GM19043 (cell line): ENCODE results near the gene TBC1D9B.

Experiments
- ATAC-seq: cut with Tn5 transposase; IDR thresholded peaks from one replicate; pipeline ENCODE4 v1.9.1; 2021; ENCODE audit warnings: low read depth; ENCODE audit not compliant: unreplicated experiment

The TBC1D9B gene

GRCh38 chr5:179908528-179908927, 831 bp upstream of the TBC1D9B start:
- no peak for ATAC-seq

- ATAC-seq: no peak
These were observed 722 bp downstream of the TBC1D9B start for GRCh38 chr5:179906795-179907555.

- no peak for ATAC-seq
These were observed 1.4 kb downstream of the TBC1D9B start for GRCh38 chr5:179906294-179906794.

DNA sequence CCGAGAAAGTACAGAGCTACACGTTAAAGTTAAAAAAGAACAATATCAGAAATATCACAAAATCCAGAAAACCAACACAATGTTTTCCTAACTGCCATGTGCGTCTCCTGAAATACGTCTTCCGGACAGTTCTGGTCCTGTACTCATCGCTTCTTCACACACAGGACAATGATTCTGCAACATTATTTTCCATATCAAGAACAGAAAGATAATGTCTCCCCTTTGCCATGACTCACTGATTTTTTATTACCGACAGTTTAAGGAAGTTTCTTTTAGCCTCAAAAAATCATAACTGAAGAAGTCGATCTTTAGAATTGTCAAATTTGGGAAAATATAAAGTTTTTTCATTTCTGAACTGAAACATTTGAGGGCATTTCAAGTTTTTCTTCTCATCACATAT, 2.5 kb downstream of the TBC1D9B start:
- no peak for ATAC-seq

GRCh38 chr5:179904463-179905160, 3.1 kb downstream of the TBC1D9B start:
- ATAC-seq: no peak

DNA sequence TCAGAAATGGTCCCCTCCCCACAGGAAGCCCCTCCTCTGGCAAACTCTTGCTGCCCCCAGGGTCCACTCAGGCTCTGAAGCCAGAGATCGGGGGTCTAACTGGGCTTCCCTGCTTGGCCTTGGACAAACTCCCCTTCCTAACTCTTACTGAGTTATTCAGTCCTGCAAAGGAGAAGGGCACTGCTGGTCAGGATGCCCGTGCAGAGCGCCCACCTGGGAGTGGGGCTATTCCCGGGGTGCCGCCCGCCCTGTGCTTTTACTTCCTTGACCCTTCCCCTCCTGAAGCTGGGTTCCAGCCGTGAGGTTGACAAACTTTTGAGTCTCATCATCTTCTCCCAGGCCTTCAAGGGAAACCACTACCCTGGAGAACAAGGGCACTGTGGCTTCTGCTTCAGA, 4.9 kb downstream of the TBC1D9B start:
- ATAC-seq: no peak

- ATAC-seq: no peak
These were observed 5.6 kb downstream of the TBC1D9B start for GRCh38 chr5:179901915-179902762.

DNA sequence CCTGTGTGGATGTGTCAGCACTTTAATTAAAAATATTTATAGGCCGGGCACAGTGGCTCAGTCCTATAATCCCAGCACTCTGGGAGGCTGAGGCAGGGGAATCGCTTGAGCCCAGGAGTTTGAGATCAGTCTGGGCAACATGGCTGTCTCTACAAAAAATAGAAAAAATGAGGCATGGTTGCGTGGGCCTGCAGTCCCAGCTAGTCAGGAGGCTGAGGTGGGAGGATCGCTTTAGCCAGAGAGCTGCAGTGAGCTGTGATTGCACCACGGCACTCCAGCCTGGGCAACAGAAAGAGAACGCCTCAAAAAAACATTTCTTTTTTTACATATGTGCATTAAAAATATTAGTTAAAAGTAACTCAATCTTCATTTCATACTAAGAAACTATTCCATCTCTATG, 6.2 kb downstream of the TBC1D9B start:
- no peak for ATAC-seq

GRCh38 chr5:179900711-179901110, 7.0 kb downstream of the TBC1D9B start:
- no peak for ATAC-seq

DNA sequence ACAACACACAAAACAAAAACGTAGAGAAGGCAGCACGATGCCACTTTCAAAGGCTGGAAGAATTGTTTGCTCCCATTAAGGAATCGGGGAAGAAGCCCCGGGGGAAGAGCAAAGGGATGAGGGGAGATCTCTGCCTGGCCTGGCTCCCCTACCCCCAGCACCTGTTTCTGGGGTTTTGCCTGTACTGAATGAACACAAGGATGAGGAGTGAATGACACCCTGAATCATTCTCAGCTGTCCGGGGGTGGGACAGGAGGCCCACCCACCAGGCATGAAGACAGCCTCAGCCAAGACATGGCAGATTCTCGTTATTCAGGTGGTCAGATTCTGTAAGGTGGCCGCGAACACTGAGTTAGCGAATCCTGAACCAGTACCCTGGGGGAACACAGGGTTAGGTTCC, 7.5 kb downstream of the TBC1D9B start:
- ATAC-seq: no peak

DNA sequence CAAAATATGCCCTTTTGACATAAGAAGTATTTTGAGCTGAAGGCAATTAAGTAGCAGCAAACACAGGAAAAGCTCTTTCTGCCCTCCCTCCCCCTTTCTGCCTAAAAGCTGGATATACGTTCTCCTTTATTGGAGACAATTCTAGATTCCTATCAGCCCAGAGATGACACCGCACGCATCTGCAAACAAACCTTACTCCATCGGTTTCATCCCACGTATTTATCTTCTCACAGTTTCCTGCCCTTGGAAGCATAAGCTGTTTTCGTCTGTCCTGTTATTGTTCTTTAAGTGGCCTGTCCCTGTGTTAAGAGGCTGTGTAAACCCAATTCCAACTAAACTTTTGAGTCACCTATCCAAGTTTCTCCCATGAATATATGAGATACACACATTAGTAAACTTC, 11.8 kb downstream of the TBC1D9B start:
- no peak for ATAC-seq

DNA sequence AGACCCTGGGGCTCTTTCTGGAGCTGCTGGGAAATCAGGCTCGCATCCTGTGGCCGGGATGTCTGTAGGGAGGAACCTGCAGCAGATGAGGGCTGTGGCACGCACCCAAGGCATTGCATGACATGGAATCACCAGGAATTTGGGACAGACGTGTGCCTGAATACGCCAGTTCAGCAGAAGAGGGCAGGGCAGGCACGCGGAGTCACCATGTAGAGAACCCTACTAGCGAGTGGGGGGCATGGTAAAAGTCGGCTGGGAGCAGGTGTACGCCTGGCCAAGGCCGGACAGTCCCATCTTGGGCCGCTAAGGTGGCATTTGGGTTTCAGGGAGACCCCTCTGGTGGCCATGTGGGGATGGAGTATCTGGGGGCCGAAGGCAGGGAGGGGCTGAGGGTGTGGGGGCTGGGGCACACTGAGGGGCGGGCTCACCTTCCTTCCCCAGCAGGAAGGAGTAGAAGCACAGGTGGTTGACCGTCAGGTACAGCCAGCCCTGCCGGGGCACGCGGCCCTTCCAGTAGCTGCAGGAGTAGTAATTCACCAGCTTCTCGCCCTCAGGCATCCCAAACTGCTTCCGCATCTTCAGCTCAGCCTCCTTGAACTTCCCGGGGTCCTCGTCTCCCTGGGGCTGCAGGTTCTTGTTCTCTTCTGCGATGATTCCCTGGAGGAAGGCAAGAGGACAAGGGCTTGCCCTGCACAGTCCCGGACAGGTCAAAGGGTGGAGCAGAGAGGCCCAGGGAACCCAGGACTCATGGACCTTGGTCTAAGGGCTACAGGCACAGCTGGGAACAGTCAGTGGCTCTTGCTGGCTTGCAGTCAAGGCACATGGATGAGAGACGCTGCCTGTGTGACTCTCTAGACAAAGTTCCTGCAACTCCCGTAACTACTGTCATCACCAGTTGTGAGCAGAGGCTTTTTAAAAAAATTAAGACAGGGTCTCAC, 13.5 kb downstream of the TBC1D9B start:
- no peak for ATAC-seq

- ATAC-seq: no peak
These were observed 14.4 kb downstream of the TBC1D9B start for GRCh38 chr5:179893076-179893957.

- no peak for ATAC-seq
These were observed 15.4 kb downstream of the TBC1D9B start for GRCh38 chr5:179892255-179892654.

- ATAC-seq: no peak
These were observed 16.7 kb downstream of the TBC1D9B start for GRCh38 chr5:179890751-179891682.

DNA sequence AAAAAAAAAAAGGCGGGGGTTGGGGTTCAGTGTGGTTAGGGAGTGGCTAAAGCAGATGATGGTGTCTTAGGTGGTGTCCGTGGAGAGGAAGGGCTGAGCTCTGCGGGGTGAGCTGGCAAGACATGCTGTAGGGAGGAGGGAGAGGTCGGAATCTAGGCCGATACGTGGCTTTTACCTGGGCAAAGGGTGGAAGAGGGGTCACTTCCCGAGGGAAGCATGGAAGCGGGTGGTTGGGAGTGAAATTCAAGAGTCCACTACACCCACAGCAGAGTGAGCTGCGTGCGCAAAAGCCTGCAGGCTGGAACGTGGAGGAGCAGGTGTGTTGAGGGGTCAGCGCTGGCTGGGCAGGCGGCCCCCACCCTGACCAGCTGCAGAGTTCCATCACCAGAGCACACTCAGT, 17.8 kb downstream of the TBC1D9B start:
- no peak for ATAC-seq

DNA sequence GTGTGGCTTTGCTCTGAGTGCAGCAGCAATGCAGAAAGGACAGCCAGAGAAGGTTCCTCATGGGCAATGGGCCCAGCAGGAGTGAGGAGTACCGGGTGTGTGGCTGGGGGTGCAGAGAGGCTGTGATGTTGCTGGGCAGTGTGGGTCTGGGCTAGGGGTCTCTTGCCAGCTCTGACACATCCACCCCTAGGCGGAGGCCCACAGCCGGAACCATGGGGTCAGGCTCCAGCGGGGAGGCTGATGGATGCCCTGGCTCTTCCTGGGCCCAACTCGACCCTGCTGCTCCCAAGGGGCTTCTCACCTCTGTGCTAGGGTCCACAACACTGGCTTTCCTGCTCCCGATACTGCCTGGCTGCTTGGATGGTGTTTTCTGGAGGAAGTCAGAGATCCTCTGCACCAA, 19.9 kb downstream of the TBC1D9B start:
- no peak for ATAC-seq

DNA sequence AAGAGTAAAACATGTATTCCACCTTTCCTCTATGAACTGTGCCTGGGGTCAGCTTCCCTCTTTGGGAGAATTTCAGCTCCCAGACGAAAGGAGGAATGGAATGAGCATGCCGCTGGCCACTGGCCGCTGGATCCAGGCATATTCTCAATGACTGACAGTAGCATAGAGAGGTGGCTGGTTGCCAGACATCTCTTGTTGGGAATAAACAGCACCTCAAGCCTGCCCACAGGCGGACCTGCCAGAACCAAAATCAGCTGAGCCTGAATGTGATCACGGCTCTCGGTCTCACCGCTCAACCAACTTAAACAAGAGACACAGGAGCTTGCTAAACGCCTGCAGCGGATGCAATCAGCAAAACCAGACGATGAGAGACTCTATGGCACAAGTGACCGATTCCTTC, 20.6 kb downstream of the TBC1D9B start:
- no peak for ATAC-seq
